Sigmoid colon (tissue), 7 donors: ENCODE results near the gene TMEM220. TPM values are rescaled to one million over a fixed set of nuclear protein-coding genes. Genes with fewer than 3 reads are reported as not detected.

Experiments
- DNase-seq: peaks from one replicate; pipeline ENCODE4 v3.0.0-alpha.2; 2019
- H3K27ac ChIP-seq, 4 donors: fragments of 200-600 bp; sonication (generic); one replicate each; pipeline ENCODE4 v1.5.1; 2016 to 2019; ENCODE audit warnings: mild to moderate bottlenecking in 1 of 4
- H3K27me3 ChIP-seq, 3 donors: fragments of 200-600 bp; sonication (generic); one replicate each; pipeline ENCODE4 v1.5.1; 2019; ENCODE audit warnings: mild to moderate bottlenecking in 1 of 3
- H3K36me3 ChIP-seq, 4 donors: fragments of 200-600 bp; sonication (generic); one replicate each; pipeline ENCODE4 v1.5.1; 2016 to 2019
- H3K4me1 ChIP-seq, 4 donors: fragments of 200-600 bp; sonication (generic); one replicate each; pipeline ENCODE4 v1.5.1; 2017 to 2019
- H3K4me3 ChIP-seq, 4 donors: fragments of 200-600 bp; sonication (generic); one replicate each; pipeline ENCODE4 v1.5.1; 2017 to 2019; ENCODE audit warnings: mild to moderate bottlenecking in 2 of 4, moderate library complexity in 1 of 4
- H3K9me3 ChIP-seq, 4 donors: fragments of 200-600 bp in 3 of 4; sonication (generic) in 3 of 4; one replicate each; pipeline versions ENCODE4 v1.5.1 to v1.6.1; 2013 to 2019
- CTCF ChIP-seq, 4 experiments: fragments of 450-650 bp in 3 of 4; fragments of 200-600 bp in 1 of 4; IDR thresholded peaks; one replicate each; pipeline ENCODE4 v1.5.1; 2016 to 2019; ENCODE audit warnings: antibody characterized with exemption in 4 of 4, mild to moderate bottlenecking in 3 of 4, moderate library complexity in 2 of 4
- EP300 ChIP-seq, 4 donors: sonication (generic); formaldehyde crosslinking; IDR thresholded peaks; one replicate each; pipeline ENCODE4 v1.6.1; 2017; ENCODE audit warnings: antibody characterized with exemption in 4 of 4
- POLR2A ChIP-seq, 2 donors: fragments of 450-650 bp; IDR thresholded peaks; one replicate each; pipeline ENCODE4 v1.6.1; 2016; ENCODE audit warnings: antibody characterized with exemption in 2 of 2, mild to moderate bottlenecking in 2 of 2, moderate library complexity in 2 of 2
- POLR2AphosphoS5 ChIP-seq, 4 donors: sonication (generic); formaldehyde crosslinking; IDR thresholded peaks; one replicate each; pipeline ENCODE4 v1.6.1; 2017; ENCODE audit warnings: antibody characterized with exemption in 4 of 4
- WGBS, 2 donors: extraction: QIAGEN DNeasy Blood & Tissue Kit; methylation state at CpG; one replicate each; pipeline ENCODE4 v1.1.7; 2013; 5-methylcytosine and 5-hydroxymethylcytosine counted together
- intact Hi-C: fragments of 100-400 bp; cut with DNase I; formaldehyde crosslinking; loops from one replicate; pipeline ENCODE4 v1.15.1; 2023
- polyA plus RNA-seq, 3 donors: library from polyadenylated mRNA; stranded (reverse); fragments of 200-250 nt; gene quantifications; one replicate each; pipeline ENCODE4 v1.2.3, GENCODE V29; 2013
- total RNA-seq, 4 donors: library from RNA; depleted of rRNA; stranded (reverse); fragments of >200 nt; gene quantifications; one replicate each; pipeline ENCODE4 v1.1.0, GENCODE V29; 2016
- donor health status: healthy with polysubstance abuse.
- donor health status: Bipolar disorder and iron deficiency.
- donor health status: healthy.

TMEM220 gene
- total and polyA plus RNA-seq, 7 donors, result 8.3 to 22.7 (median 13.2) TPM

DNA sequence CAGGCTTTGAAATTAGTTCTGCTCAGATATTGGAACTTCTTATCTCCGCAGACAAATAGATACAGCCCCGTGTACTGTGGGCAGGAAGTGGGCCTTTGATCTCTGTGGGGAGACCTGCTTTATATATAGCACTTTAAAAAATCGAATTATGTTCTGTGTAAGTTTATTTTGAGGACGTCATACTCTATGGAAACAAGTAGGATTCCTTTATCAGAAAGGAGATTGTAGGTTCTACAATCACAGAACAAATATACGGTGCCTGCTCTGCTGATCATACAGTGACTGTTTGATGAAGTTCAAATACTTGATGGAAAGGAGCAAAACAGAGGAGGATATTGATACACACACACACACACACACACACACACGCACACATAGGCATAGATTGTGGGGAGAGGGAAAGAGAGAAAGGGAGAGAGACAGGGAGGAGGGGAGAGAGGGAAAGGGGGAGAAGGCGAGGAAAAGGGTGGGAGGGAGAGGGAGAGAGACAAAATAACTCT lies 14.7 kb upstream of the TMEM220 start:
- H3K4me3 ChIP-seq, result no peak overlapping the region
- no peak for TF ChIP-seq POLR2AphosphoS5 (IDR thresholded peaks at IDR 0.05)
- no peak for TF ChIP-seq CTCF (IDR thresholded peaks at IDR 0.05)
- no peak for TF ChIP-seq POLR2A (IDR thresholded peaks at IDR 0.05)
- TF ChIP-seq EP300 (IDR thresholded peaks at IDR 0.05), result no peak
- DNase-seq, result peak; percentile 18
- no peaks in the 10 kb centered on the region for H3K27me3 ChIP-seq
- intact Hi-C loops, result loop anchor here (10.0 kb wide), 1 partner anchor 560 kb away; no protein-coding TSS in a partner anchor
- no peaks in the 10 kb centered on the region for H3K9me3 ChIP-seq
- H3K4me1 ChIP-seq, result no peaks in the 10 kb centered on the region
- H3K36me3 ChIP-seq, result no peaks in the 10 kb centered on the region
- no peak overlapping the region for H3K27ac ChIP-seq
- WGBS, 2 donors, result 13 to 32% methylated on average over 7 of the region's 7 CpGs

DNA sequence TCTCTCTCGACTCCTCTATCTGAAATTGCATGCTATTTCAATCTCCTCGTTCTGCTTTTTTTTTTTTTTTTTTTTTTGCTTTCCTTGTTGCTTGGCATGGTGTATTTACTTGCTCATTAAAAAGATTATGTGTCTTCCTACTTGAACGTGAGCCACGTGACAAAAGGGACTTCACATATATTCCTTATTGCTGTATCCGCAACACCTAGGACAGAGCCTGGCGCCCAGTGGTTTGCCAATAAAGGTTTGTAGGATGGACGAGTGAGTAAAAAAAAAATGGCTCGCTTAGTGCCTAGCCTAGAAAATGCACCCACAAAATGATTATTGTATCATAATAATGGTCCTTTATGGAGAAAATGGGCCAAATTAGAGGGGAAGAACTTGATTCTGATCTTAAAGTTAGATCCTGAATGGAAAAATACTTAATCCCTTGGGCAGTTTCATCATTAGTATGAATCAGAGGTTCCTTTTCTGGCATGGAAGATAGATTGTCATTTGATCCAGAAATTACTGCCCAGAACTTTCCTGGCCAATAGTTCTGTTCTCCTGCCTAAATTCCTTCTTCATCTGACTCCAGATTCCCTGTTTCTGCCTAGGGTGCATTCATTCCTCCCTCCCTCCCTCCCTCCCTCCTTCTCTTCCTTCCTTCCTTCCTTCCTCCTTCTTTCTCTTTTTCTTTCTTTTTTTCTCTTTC lies 13.6 kb upstream of the TMEM220 start:
- no peak for TF ChIP-seq EP300 (IDR thresholded peaks at IDR 0.05)
- TF ChIP-seq CTCF (IDR thresholded peaks at IDR 0.05), result no peak
- TF ChIP-seq POLR2A (IDR thresholded peaks at IDR 0.05), result no peak
- no peak for TF ChIP-seq POLR2AphosphoS5 (IDR thresholded peaks at IDR 0.05)
- H3K4me1 ChIP-seq, result no peaks in the 10 kb centered on the region
- H3K27ac ChIP-seq, result peak overlapping the region in 3 of 4 donors; percentile 12 to 55 (median 37)
- no peaks in the 10 kb centered on the region for H3K27me3 ChIP-seq
- no peaks in the 10 kb centered on the region for H3K36me3 ChIP-seq
- H3K4me3 ChIP-seq, result no peak overlapping the region
- WGBS, 2 donors, result 47 to 68% methylated on average over 8 of the region's 8 CpGs
- intact Hi-C loops, result loop anchor here (10.0 kb wide), 1 partner anchor 561 kb away; no protein-coding TSS in a partner anchor
- H3K9me3 ChIP-seq, result no peaks in the 10 kb centered on the region
- peak; percentile 49 for DNase-seq

DNA sequence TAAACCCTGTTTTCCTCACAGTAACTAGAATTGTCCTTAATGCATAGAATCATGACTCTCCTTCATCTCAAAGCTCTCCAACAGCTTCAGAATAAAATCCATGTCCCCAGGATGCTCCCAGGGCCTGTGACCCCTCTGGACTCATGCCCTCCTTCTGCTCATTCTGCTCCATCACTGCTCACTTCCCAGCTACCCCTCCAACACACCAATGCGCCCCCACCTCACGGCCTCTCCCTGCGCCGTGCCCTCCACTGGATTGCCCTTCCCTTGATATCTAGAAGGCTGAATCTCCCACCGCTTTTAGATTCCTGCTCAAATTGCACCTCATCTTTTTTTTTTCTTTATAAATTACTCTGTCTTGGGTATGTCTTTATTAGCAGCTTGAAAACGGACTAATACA lies 12.6 kb upstream of the TMEM220 start:
- TF ChIP-seq CTCF (IDR thresholded peaks at IDR 0.05) (no peak), POLR2A (IDR thresholded peaks at IDR 0.05) (no peak), EP300 (IDR thresholded peaks at IDR 0.05) (no peak), POLR2AphosphoS5 (IDR thresholded peaks at IDR 0.05) (no peak)
- DNase-seq, result peak; percentile 57
- intact Hi-C loops, result loop anchor here (10.0 kb wide), 1 partner anchor 562 kb away; no protein-coding TSS in a partner anchor
- Histone ChIP-seq H3K9me3 (no peaks in the 10 kb centered on the region), H3K27ac (no peak overlapping the region), H3K27me3 (no peaks in the 10 kb centered on the region), H3K4me1 (no peaks in the 10 kb centered on the region), H3K36me3 (no peaks in the 10 kb centered on the region), H3K4me3 (no peak overlapping the region)
- 94 to 95% methylated on average over 6 of the region's 6 CpGs for WGBS, 2 donors

- H3K36me3 ChIP-seq, result no peaks in the 10 kb centered on the region
- H3K4me3 ChIP-seq, result no peak overlapping the region
- 89 to 93% methylated on average over 10 of the region's 10 CpGs for WGBS, 2 donors
- no peak overlapping the region for H3K27ac ChIP-seq
- H3K4me1 ChIP-seq, result no peaks in the 10 kb centered on the region
- DNase-seq, result peak; percentile 50
- H3K9me3 ChIP-seq, result no peaks in the 10 kb centered on the region
- H3K27me3 ChIP-seq, result no peaks in the 10 kb centered on the region
- no peak for TF ChIP-seq EP300 (IDR thresholded peaks at IDR 0.05)
- TF ChIP-seq POLR2A (IDR thresholded peaks at IDR 0.05), result no peak
- no peak for TF ChIP-seq CTCF (IDR thresholded peaks at IDR 0.05)
- TF ChIP-seq POLR2AphosphoS5 (IDR thresholded peaks at IDR 0.05), result no peak
- intact Hi-C loops, result loop anchor here (10.0 kb wide), 1 partner anchor 563 kb away; no protein-coding TSS in a partner anchor
These were observed 11.8 kb upstream of the TMEM220 start for GRCh38 chr17:10741416-10742135.
